Endothelial cell of umbilical vein (primary cell): ENCODE measurements around the gene EGFL7. TPM values are rescaled to one million over a fixed set of nuclear protein-coding genes. Genes with fewer than 3 reads are reported as not detected.

ENCODE experiments used
- BruUV-seq: library from RNA; stranded (reverse); fragments of 400-500 nt; replicated peaks from 2 replicates; lab custom pipeline; 2021; lab: Mats Ljungman, UMichigan
- CTCF ChIA-PET: fragments of 300-600, 350-600 bp; sonication (Branson Sonifier 250); formaldehyde crosslinking; loops from one replicate; lab custom pipeline; 2021; ENCODE audit warnings: antibody characterized with exemption, inconsistent platforms; lab: Charles Lee
- POLR2A ChIA-PET: fragments of 300-600, 350-600 bp; sonication (Branson Sonifier 250); formaldehyde crosslinking; loops from one replicate; lab custom pipeline; 2021; ENCODE audit warnings: antibody characterized with exemption, inconsistent platforms; lab: Charles Lee
- DNase-seq: peaks from one replicate; pipeline ENCODE4 v3.0.0-alpha.2; 2011; ENCODE audit warnings: low read depth, low spot score
- FAIRE-seq: peaks from 2 replicates; lab custom pipeline; 2011; peaks lifted over from hg19 to GRCh38; lab: Jason Lieb, UNC
- H2AFZ ChIP-seq: 2 replicates; pipeline ENCODE4 v1.6.0; 2012; ENCODE audit warnings: low read depth, low read length, control low read depth, inconsistent platforms
- H3K27ac ChIP-seq: 2 replicates; pipeline ENCODE4 v1.5.1; 2011; ENCODE audit warnings: low read depth, mild to moderate bottlenecking, control low read depth, low read length, moderate library complexity; ENCODE audit not compliant: insufficient read depth
- H3K27me3 ChIP-seq, 2 experiments: 2 replicates each; pipeline versions ENCODE4 v1.6.0 to v1.6.1; 2011; ENCODE audit warnings: low read length in 2 of 2, mixed read lengths in 1 of 2; ENCODE audit not compliant: control insufficient read depth in 2 of 2, insufficient read depth in 2 of 2
- H3K36me3 ChIP-seq, 2 experiments: 2 replicates in 1 of 2; 3 replicates in 1 of 2; pipeline ENCODE4 v1.5.1; 2011; ENCODE audit warnings: low read length in 2 of 2, mild to moderate bottlenecking in 1 of 2, moderate library complexity in 1 of 2; ENCODE audit not compliant: control insufficient read depth in 2 of 2, insufficient read depth in 2 of 2; ENCODE audit errors: extremely low read depth in 1 of 2
- H3K4me1 ChIP-seq: 3 replicates; pipeline ENCODE4 v1.5.1; 2011; ENCODE audit warnings: mild to moderate bottlenecking, low read length; ENCODE audit not compliant: control insufficient read depth, insufficient read depth; ENCODE audit errors: extremely low read depth
- H3K4me2 ChIP-seq: 2 replicates; pipeline ENCODE4 v1.6.1; 2011; ENCODE audit warnings: low read length, control low read depth, mixed read lengths; ENCODE audit not compliant: insufficient read depth
- H3K4me3 ChIP-seq, 3 experiments: fragments of 200-600 bp in 1 of 3; sonication (generic), shearing (Covaris generic) in 1 of 3; replicated peaks in 1 of 3; 2 replicates each; pipeline ENCODE4 v1.5.1; 2011 to 2016; ENCODE audit warnings: control low read depth in 3 of 3, low read length in 3 of 3, mild to moderate bottlenecking in 2 of 3, inconsistent platforms in 1 of 3, low read depth in 1 of 3, moderate library complexity in 1 of 3; ENCODE audit not compliant: insufficient read depth in 1 of 3
- H3K79me2 ChIP-seq: 2 replicates; pipeline ENCODE4 v1.6.0; 2012; ENCODE audit warnings: low read length, inconsistent platforms; ENCODE audit not compliant: control insufficient read depth, insufficient read depth
- H3K9ac ChIP-seq: replicated peaks from 2 replicates; pipeline ENCODE3; 2011; ENCODE audit warnings: low read length, control low read depth; ENCODE audit not compliant: insufficient read depth; ENCODE audit errors: extremely low read depth
- H3K9me1 ChIP-seq: replicated peaks from 3 replicates; pipeline ENCODE4 v1.6.0; 2011; ENCODE audit warnings: mild to moderate bottlenecking, low read length; ENCODE audit not compliant: control insufficient read depth, insufficient read depth; ENCODE audit errors: extremely low read depth
- H3K9me3 ChIP-seq: replicated peaks from 2 replicates; pipeline ENCODE4 v1.5.1; 2012; ENCODE audit warnings: low read length, inconsistent platforms; ENCODE audit not compliant: control insufficient read depth, insufficient read depth
- H4K20me1 ChIP-seq: replicated peaks from 2 replicates; pipeline ENCODE3; 2011; ENCODE audit warnings: mild to moderate bottlenecking, low read length; ENCODE audit not compliant: control insufficient read depth, insufficient read depth; ENCODE audit errors: extremely low read depth
- CTCF ChIP-seq, 2 donors: IDR thresholded peaks; 1 replicate in 1 of 2; 2 replicates in 1 of 2; pipeline ENCODE4 v1.5.1; 2011; ENCODE audit warnings: low read length in 2 of 2, mild to moderate bottlenecking in 2 of 2, moderate library complexity in 2 of 2, control low read depth in 1 of 2, inconsistent platforms in 1 of 2, low read depth in 1 of 2; ENCODE audit not compliant: insufficient read depth in 1 of 2; ENCODE audit errors: extremely low read depth in 1 of 2
- FOS ChIP-seq: IDR thresholded peaks from 2 replicates; pipeline ENCODE4 v1.6.1; 2011; ENCODE audit warnings: mild to moderate bottlenecking, low read length, moderate library complexity, borderline replicate concordance; ENCODE audit not compliant: insufficient read depth
- GATA2 ChIP-seq: IDR thresholded peaks from 2 replicates; pipeline ENCODE4 v1.7.0; 2011; ENCODE audit warnings: low read depth, mild to moderate bottlenecking, moderate library complexity, mixed read lengths, low read length; ENCODE audit not compliant: insufficient read length, insufficient read depth
- JUN ChIP-seq: IDR thresholded peaks from 2 replicates; pipeline ENCODE4 v1.6.1; 2011; ENCODE audit warnings: borderline replicate concordance, low read depth; ENCODE audit not compliant: insufficient read length, insufficient read depth
- MAX ChIP-seq: IDR thresholded peaks from 2 replicates; pipeline ENCODE4 v1.6.1; 2011; ENCODE audit not compliant: insufficient read depth, insufficient read length
- POLR2A ChIP-seq: IDR thresholded peaks from 2 replicates; pipeline ENCODE4 v1.6.1; 2012; ENCODE audit warnings: low read depth, mild to moderate bottlenecking, control low read depth, low read length
- POLR2AphosphoS5 ChIP-seq: IDR thresholded peaks from 2 replicates; pipeline ENCODE4 v1.6.1; 2012; ENCODE audit warnings: low read depth, mild to moderate bottlenecking, control low read depth, low read length, moderate library complexity; ENCODE audit not compliant: insufficient read depth
- dilution Hi-C: fragments of 300-500 bp; cut with MboI; formaldehyde crosslinking; loops from one replicate; pipeline ENCODE4 v1.15.0; 2019; ENCODE audit warnings: low sequenced_read_pairs; ENCODE audit not compliant: extremely low pct_ligation_motif_present
- intact Hi-C: fragments of 100-400 bp; cut with micrococcal nuclease; formaldehyde crosslinking; loops from one replicate; pipeline ENCODE4 v1.10.0; 2022
- polyA plus RNA-seq, 4 experiments: library from polyadenylated mRNA; depleted of rRNA in 3 of 4; stranded (reverse) in 3 of 4; unstranded in 1 of 4; fragments of >200 nt; gene quantifications; 2 replicates each; pipeline versions ENCODE4 v1.2.1 to v1.2.3, GENCODE V29; 2011 to 2012; ENCODE audit warnings: missing spikeins in 1 of 4
- total RNA-seq: library from RNA; stranded (reverse); gene quantifications from 2 replicates; pipeline ENCODE4 v1.2.3, GENCODE V29; 2021

The EGFL7 gene
- total and polyA plus RNA-seq, 2 donors (not counting 3 experiments of a cell fraction or from before 2014, with no cell fraction given), result 1,043 to 1,377 TPM

GRCh38 chr9:136629879-136630661 is 32.6 kb upstream of the EGFL7 start:
- peaks cover 7% of the 10 kb centered on the region for H3K4me1 ChIP-seq
- FAIRE-seq (peak; percentile 63), DNase-seq (peak; percentile 57)
- H3K36me3 ChIP-seq, result no peaks in the 10 kb centered on the region
- no peak overlapping the region for H3K9ac ChIP-seq
- H2AFZ ChIP-seq, result no peak overlapping the region
- H3K4me3 ChIP-seq, result no peak overlapping the region
- no peaks in the 10 kb centered on the region for H3K9me3 ChIP-seq
- dilution Hi-C loops (no loop called here), intact Hi-C loops (loop anchor here (1.0 kb wide), 1 partner anchor 119 kb away; no protein-coding TSS in a partner anchor)
- no peaks in the 10 kb centered on the region for H3K9me1 ChIP-seq
- ChIA-PET POLR2A (interaction anchor here (1.2 kb wide), 1 partner anchor 91 kb away, joined by 4 read pairs; no protein-coding TSS in a partner anchor), CTCF (interaction anchor here (1.0 to 7.3 kb wide), 6 partner anchors 9 to 143 kb away, joined by 3 to 261 read pairs (median 4); no protein-coding TSS in a partner anchor)
- no peak overlapping the region for H3K4me2 ChIP-seq
- TF ChIP-seq POLR2AphosphoS5, result no peak
- TF ChIP-seq FOS, result no peak
- TF ChIP-seq POLR2A, result no peak
- no peak for TF ChIP-seq GATA2
- no peak for TF ChIP-seq MAX
- peak; percentile 79 to 84 for TF ChIP-seq CTCF (IDR thresholded peaks at IDR 0.05; ENCODE audit: extremely low read depth in 1 of 2, insufficient read depth in 1 of 2, low read depth in 1 of 2, low read length in 2 of 2)
- TF ChIP-seq JUN, result no peak
- H3K27ac ChIP-seq, result no peak overlapping the region
- no peaks in the 10 kb centered on the region for H3K79me2 ChIP-seq
- no TSS peak for BruUV-seq
- H3K27me3 ChIP-seq, result no peaks in the 10 kb centered on the region
- H4K20me1 ChIP-seq, result no peaks in the 10 kb centered on the region
